WI38 (cell line): Measurements from ENCODE around the gene PEF1.

Experiments
- H3K4me3 ChIP-seq: 2 replicates; pipeline ENCODE4 v1.5.1; 2011; ENCODE audit warnings: low read depth, mild to moderate bottlenecking, control low read depth, low read length
- TF ChIP-seq, protein P1 (sequence below): IDR thresholded peaks from 2 replicates; pipeline ENCODE4 v1.5.1; 2012; ENCODE audit warnings: low read depth, mild to moderate bottlenecking, control low read depth, low read length

The PEF1 gene

DNA sequence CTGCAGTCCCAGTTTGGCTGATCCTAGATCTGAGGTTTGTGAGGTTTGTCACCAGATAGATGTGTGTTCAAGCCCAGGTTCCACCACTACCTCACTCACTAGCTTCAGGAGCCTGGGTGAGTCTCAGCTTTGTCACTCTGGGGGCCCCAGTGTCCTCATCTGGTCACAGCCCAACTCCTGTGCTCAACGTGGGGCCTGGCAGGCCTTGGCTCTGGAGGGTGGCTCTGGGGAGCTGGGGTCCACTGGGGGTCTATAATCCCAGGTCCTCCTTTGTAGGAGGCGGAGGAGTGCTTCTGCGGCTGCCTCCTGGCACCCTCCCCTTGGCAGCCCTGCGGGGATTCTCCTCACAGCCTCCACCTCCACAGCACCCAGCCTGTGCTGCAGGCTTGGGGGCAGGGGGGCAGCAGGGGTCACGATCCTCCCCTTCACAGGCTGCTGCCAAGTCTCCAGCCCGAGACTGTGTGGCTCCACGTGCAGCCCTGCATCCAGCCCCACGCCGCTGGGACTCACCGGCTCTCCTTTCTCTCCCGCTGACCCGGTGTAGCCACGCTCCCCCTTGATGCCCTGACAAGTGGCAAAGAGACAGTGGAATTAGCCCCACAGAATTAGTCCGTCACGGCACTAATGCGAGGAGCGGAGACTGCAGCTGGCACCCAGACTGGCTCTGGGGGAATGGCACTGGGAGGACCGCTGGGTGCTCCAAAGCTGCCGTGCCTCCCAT is 22.5 kb upstream of the PEF1 start:
- TF ChIP-seq, protein P1, sequence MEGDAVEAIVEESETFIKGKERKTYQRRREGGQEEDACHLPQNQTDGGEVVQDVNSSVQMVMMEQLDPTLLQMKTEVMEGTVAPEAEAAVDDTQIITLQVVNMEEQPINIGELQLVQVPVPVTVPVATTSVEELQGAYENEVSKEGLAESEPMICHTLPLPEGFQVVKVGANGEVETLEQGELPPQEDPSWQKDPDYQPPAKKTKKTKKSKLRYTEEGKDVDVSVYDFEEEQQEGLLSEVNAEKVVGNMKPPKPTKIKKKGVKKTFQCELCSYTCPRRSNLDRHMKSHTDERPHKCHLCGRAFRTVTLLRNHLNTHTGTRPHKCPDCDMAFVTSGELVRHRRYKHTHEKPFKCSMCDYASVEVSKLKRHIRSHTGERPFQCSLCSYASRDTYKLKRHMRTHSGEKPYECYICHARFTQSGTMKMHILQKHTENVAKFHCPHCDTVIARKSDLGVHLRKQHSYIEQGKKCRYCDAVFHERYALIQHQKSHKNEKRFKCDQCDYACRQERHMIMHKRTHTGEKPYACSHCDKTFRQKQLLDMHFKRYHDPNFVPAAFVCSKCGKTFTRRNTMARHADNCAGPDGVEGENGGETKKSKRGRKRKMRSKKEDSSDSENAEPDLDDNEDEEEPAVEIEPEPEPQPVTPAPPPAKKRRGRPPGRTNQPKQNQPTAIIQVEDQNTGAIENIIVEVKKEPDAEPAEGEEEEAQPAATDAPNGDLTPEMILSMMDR, result no peak
- no peak overlapping the region for H3K4me3 ChIP-seq

DNA sequence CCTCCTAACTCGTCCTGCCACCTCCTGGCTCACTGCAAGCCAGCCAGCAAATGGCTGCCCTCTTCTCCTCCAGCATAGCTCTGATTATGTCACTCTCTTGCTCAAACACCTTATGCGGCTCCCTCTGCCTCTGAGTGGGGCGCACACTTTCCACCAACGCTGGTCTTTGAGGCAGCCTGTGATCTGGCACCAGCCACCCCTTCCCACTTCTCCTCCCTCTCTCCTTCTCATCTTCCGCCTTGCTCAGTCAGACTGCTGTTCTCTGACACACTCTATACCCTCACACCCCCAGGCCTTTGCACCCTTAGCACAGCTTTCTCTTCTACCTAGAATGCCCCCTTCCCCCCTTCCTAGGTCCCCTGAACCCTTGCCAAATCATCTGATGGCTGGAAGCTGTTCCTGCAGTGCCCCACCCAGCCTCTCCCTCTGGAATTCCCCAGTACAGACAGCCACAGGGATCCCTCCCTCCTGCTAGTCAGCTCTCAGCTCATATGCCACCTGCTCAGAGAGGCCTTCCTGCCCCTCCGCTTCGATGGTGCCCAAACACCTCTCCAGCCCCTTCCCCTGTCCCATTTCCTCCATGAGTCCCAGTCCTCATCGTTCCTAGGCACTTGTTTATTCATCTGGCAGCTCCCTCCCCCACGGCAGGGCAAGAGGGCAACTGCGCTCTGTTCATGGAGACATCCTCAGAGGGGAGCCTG is 21.7 kb upstream of the PEF1 start:
- TF ChIP-seq, protein P1, result no peak
- H3K4me3 ChIP-seq, result no peak overlapping the region

DNA sequence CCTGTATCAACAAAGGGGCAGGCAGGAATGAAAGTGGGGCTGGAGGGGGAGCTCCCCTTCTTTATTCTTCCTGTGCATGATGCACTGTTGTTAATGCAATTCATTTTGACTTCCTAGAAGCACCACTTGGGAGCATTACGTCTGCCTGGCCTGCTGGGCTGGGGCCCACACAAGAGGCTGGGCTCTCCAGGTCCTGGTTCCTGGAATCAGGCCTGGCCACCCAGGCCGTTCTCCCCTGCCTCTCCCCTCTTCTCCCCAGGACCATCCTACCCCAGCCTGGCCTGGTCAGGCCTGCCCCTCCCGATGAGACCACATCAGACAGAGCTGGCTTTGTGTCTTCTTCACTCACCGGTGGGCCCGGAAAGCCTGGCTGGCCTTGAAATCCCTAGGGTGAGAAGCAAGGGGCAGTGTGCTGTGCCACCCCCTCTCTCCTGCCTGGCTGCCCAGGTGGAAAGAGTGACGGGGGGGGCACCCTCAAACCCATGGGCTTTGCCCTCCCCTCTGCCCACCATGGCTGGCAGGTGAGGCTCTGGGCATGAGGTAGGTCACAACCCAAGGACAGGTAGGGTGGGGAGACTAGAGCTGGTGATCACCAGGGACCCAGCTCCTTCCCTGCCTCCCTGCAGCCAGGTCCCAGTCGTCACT is 20.7 kb upstream of the PEF1 start:
- H3K4me3 ChIP-seq, result no peak overlapping the region
- TF ChIP-seq, protein P1, result no peak

DNA sequence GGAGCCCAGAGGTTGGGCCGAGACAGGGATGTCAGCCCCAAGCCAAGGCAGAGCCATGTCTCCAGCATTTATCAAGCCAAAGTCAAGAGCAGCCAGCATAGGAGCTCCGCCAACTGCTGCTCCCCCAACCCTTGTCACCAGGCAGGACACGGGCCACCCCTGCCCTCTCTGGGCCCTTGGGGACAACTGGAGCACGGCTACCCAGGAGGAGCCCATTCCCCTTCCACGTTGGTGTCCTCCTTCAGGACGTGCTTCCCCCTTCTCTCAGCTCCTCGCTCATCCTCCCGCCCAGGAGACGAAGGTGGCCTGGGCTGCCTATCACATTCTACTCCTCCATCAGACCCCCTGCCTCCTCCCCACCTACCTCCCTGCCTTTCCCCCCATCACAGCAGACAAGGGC is 19.9 kb upstream of the PEF1 start:
- H3K4me3 ChIP-seq, result no peak overlapping the region
- TF ChIP-seq, protein P1, result no peak

DNA sequence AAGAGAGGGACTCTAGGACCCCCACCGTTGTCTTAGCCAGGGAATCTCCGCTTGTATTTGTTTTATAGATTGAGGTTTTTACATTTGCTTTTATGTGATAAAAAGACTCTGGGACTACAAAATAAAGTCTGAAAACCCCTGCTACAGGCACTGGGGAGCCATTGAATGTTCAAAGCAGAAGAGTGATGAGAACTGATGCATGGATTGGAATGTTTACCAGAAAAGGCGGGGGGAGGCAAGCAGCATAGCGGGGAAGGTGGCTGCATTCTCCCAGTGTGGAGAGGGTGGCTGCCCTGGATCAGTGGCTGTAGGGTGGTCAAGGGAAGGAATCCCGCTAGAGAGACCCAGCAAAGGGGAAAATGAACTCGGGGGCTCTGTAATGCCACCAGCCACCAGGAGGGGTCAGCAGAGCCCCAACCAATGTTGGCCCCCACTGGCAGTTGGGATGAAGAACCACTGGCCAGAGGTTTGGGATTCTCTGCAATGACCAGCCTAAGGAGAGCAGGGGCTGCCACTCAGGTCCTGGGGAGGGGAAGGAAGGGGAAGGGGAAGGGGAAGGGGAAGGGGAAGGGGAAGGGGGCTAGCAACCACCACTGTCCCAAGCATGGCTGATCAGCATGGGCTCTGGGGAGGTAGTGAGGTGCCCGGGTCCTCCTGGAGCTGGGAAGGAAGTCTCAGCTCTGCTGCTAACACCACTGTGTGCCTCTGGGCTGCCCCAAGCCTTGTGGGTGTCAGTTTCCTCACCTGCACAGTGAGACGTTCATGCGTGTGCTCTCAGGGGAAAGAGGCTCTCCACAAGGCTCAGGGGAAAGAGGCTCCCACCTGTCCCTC is 19.2 kb upstream of the PEF1 start:
- TF ChIP-seq, protein P1, result peak; percentile 94
- no peak overlapping the region for H3K4me3 ChIP-seq

- H3K4me3 ChIP-seq, result no peak overlapping the region
- TF ChIP-seq, protein P1, result no peak
Measured at GRCh38 chr1:31662463-31662862, 17.8 kb upstream of the PEF1 start.
